ENCODE results near the gene FZR1.

- TF ChIP-seq EZH2 (IDR thresholded peaks at IDR 0.05; ENCODE audit: insufficient read depth, poor library complexity, severe bottlenecking) (no peak), EZH2phosphoT487 (IDR thresholded peaks at IDR 0.05; ENCODE audit: insufficient read depth, low read depth) (no peak)
Measured at GRCh38 chr19:3523361-3524077, 17.4 kb downstream of the FZR1 start.
